K562 (cell line): ENCODE results near the gene ALK.

ENCODE experiments used
- MXI1 ChIP-seq: IDR thresholded peaks from 2 replicates; pipeline ENCODE4 v1.6.1; 2011; ENCODE audit warnings: low read depth, mild to moderate bottlenecking, improper control_type of control experiment, low read length
- TBL1XR1 ChIP-seq, 2 experiments: IDR thresholded peaks; 2 replicates each; pipeline ENCODE4 v1.6.1; 2012; ENCODE audit warnings: improper control_type of control experiment in 2 of 2, low read length in 2 of 2, mild to moderate bottlenecking in 1 of 2

DNA sequence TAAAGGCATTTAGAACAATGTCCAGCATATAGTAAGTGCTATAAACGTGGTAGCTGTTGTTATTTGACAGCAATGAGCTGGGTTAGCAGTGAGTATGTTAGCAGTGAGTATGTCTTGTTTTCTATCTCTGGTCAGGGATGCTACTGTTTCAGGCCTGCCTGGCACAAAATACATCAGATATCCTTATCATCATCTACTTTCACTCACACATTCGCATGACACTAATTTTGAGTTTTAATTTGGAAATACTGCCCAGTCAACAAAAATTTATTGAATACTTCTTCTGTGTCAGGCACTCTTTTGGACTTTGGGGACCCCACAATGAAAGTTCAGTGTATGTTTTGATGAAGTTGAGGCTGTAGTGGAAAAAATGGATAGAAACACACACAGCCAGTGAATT, 404.6 kb downstream of the ALK start:
- TF ChIP-seq TBL1XR1 (IDR thresholded peaks at IDR 0.05; ENCODE audit: low read length in 2 of 2), result no peak
- no peak for TF ChIP-seq MXI1
